ENCODE data around the gene PTRH1.

The PTRH1 gene

DNA sequence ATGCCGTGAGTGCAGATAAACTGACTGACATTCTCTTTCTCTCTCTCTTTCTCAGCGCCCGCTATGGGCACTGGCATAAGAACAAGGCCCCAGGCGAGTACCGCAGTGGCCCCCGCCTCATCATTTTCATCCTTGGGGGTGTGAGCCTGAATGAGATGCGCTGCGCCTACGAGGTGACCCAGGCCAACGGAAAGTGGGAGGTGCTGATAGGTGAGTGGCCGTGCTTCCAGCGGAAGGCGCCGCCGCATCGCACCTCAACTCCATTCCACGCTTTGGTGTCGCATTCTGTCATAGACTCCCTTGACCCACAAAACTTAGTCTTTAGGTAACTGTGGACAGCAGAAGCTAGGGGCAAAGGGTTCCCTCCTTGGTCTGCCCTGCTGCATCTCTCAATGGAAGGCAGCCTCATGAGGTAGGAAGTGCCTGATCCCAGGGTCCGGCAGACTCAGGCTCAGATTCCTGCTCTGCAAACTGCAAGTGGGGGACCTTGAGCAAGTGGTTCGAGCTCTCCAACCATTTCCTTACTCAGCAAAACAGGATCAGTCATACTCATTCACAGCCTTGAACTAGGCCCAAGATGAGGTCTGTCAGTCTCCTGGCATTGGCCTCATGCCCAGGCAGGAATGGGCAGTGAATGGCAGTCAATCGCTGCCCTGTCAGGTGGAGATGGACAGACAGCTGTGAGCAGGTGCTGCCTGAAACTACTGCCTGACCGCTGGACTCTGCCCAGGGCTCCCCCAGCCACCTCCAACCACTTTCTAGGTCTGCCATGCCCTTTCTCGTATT lies 32.9 kb downstream of the PTRH1 start:
- no peak for DNase-seq
- intact Hi-C loops (cut with DNase I): no loop called here

GRCh38 chr9:127680846-127681245 lies 34.6 kb downstream of the PTRH1 start:
- intact Hi-C loops (cut with DNase I): no loop called here
- peak; percentile 42 to 90 (median 74) for DNase-seq

DNA sequence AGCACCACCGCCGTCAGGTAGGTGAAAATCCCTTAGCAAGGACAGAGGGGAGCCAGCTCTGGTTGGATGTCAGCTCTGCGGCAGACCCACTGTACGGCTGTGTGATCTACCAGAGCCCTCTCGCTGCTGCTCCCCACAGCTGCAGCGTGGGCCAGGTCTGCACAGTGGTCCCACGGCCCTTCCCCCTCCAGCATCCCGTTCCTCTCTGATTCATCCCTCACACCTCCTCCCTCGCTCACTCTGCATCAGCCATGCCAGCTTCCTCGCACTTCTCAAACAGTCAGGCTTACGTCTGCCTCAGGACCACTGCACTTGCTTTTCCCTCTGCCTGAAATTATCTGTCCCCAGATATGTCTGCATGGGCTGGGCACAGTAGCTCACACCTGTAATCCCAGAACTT lies 35.2 kb downstream of the PTRH1 start:
- DNase-seq: peak in 23 of 42 donors; percentile 23 to 75 (median 48)
- intact Hi-C loops (cut with DNase I): no loop called here

DNA sequence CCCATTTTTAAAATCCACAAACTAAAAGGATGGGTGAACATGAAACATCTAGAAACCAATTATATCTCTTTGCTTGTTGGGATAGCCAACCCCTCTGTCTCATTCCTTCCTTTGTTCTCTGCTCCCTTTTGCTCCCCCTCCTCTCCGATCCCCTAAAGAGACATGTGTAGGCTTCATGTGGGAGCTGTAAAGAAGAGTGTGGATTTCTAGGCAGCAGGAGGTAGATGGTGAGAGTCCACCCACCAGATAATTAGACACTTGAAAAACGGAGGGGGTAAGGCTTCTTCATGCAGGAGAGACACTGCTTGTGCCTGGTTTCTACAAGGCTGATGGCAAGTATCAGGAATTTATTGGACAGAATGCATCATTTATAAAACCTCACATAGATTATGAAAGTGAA lies 36.0 kb downstream of the PTRH1 start:
- peak in 11 of 42 donors; percentile 17 to 73 (median 45) for DNase-seq
- intact Hi-C loops (cut with DNase I): no loop called here

GRCh38 chr9:127676638-127677037 lies 38.8 kb downstream of the PTRH1 start:
- DNase-seq: peak in 30 of 42 donors; percentile 22 to 83 (median 48)
- intact Hi-C loops (cut with DNase I): no loop called here

DNA sequence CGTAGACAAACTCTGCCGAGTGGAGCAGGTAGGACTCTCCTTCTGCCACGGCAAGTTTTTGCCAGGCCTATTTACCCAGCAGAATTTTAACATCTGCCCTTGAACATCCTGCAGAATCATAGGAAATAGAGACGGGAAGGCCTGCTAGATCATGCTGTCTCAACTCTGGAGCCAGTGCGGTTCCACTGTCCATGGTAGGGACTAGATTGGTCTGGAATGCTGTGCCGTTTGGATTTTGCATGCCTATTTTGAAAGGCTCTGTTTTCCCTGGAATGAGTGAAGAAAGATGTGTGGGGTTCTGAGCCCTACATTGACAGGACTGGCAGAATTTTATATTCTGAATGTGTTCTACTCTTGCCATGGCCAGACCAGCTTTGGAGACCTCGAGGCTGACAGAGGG lies 42.2 kb downstream of the PTRH1 start:
- intact Hi-C loops (cut with DNase I): no loop called here
- DNase-seq: no peak

GRCh38 chr9:127667906-127668305 lies 47.6 kb downstream of the PTRH1 start:
- no peak for DNase-seq
- intact Hi-C loops (cut with DNase I): no loop called here

DNA sequence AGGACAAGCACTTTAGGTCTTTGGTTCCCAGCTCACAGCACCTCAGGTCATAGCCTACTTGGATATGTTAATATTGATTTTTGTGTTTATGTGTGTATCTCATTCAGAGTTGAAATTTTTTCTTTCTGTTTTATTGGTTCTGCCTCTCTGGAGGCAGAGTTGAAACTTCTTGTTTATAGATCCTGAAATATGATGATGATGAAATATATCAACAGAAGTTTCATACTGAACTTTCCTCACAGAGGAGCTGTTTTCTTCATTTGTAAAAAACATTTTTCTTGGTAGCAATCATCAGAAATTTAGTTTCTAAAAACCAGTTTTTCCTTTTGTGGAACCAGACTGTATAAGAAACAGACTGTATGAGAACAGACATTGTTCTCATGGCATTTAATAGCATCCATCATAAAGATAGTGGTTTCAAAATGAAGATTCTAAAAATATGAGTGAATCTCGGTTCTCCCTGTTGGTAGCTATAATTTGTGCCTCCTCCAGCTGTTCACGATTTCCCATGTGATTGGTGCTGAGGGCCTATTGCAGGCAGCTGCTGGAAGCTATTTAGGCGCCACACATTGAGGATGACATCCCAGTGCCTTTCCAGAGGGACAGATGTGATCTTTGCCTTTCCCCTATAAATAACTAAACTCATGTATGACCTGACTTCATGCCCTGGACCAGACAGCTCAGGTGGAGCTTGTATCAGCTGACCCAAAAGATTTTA lies 48.2 kb downstream of the PTRH1 start:
- no peak for DNase-seq
- intact Hi-C loops (cut with DNase I): no loop called here

- intact Hi-C loops (cut with DNase I): no loop called here
- DNase-seq: no peak
Observed at GRCh38 chr9:127664678-127665507, 50.6 kb downstream of the PTRH1 start.

DNA sequence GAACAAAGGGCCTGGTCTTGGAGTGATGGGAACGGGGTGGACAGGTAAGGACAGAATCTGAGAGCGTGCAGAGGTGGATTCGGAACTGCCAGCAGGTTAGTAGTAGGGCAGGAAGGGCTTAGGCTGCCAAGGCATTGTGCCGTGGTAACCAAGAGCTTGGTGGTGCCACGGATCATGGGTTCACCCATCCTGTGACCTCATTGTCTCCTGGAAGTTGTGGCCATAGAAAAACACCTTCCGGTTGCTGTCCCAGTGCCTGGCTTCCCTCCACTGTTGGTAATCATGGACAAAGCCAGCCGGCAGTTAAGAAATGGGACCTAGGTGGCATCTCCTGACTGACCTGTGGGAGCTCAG lies 51.2 kb downstream of the PTRH1 start:
- DNase-seq: no peak
- intact Hi-C loops (cut with DNase I): no loop called here
